Sigmoid colon (tissue), 3 donors: ENCODE data around the gene HIRIP3.

Source experiments
- CTCF ChIP-seq, 4 experiments: fragments of 450-650 bp in 3 of 4; fragments of 200-600 bp in 1 of 4; IDR thresholded peaks; one replicate each; pipeline ENCODE4 v1.5.1; 2016 to 2019; ENCODE audit warnings: antibody characterized with exemption in 4 of 4, mild to moderate bottlenecking in 3 of 4, moderate library complexity in 2 of 4
- POLR2A ChIP-seq, 2 donors: fragments of 450-650 bp; IDR thresholded peaks; one replicate each; pipeline ENCODE4 v1.6.1; 2016; ENCODE audit warnings: antibody characterized with exemption in 2 of 2, mild to moderate bottlenecking in 2 of 2, moderate library complexity in 2 of 2

GRCh38 chr16:30004424-30004776 lies 9.0 kb upstream of the HIRIP3 start:
- TF ChIP-seq CTCF (IDR thresholded peaks at IDR 0.05), result no peak
- no peak for TF ChIP-seq POLR2A (IDR thresholded peaks at IDR 0.05)
